Measurements from ENCODE around the gene NUDT14.

The NUDT14 gene

GRCh38 chr14:105176513-105176912 lies 4.6 kb downstream of the NUDT14 start:
- DNase-seq (ENCODE audit: low read depth, low spot score) = no peak

DNA sequence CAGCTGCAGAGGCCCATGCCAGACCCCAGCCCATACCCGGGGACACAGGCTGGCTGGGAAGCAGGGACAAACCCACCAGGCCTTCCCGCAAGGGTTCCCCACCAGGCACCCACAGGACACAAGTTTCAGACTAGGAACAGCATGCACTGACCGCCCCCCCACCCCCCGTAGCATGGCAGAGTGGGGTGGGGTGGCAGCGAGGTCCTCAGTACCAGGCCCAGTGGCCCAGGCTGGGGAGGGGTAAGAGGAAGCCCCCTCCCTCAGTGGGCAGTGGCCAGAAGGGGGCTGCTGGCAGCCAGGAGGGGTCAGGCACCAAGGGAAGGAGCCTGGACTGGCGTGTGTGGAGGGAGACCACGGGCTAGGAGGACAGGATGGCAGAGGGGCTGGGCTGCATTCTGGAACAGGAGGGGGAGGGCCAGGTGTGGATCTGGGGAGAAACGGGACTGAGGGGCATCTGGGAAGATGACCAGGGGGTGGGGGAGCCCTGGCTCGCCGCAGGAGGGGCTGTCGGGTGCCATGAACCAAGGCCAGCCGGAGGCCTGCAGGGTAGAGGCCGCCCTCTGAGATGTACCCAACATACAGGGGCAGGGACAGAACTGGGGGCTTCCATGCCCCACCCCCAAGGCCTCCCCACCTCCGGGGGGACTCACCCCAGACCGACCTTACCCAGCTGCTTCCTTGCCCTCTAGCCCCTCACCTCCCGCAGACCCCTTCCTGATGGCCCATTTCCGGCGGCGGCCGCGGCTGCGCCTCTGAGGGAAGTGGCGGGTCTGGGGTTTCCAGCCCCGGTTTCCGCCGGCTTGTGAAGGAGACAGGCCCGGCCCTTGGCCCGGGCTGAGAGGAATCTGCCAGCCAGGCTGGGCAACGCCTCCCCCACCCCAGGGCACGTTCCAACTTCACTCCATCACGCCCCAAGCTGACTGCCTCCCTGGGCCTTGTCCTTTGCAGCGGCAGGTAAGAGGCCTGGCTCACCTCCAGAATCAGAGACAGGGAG lies 6.9 kb downstream of the NUDT14 start:
- DNase-seq (ENCODE audit: low read depth, low spot score) = no peak

DNA sequence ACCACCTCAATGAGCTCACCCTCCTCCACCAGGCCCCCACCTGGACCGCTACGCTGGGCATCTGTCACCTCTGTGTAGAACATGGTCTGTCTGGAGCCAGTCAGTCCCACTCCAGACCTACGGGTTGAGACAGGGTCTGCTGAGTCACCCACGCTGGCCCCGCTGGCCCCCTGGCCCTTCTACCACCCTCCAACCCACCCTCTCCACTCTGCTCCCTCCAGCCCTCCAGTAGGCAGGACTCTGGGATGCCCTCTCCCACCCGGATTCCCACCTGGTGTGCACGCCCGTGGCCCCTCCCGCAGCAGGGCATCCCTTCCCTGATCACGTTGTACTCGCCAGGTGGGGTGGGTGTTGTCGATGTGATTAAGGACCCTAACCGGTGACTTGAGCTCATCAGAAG lies 8.0 kb downstream of the NUDT14 start:
- DNase-seq (ENCODE audit: low read depth, low spot score) = no peak

GRCh38 chr14:105172476-105172875 lies 8.6 kb downstream of the NUDT14 start:
- no peak for DNase-seq (ENCODE audit: low read depth, low spot score)

DNA sequence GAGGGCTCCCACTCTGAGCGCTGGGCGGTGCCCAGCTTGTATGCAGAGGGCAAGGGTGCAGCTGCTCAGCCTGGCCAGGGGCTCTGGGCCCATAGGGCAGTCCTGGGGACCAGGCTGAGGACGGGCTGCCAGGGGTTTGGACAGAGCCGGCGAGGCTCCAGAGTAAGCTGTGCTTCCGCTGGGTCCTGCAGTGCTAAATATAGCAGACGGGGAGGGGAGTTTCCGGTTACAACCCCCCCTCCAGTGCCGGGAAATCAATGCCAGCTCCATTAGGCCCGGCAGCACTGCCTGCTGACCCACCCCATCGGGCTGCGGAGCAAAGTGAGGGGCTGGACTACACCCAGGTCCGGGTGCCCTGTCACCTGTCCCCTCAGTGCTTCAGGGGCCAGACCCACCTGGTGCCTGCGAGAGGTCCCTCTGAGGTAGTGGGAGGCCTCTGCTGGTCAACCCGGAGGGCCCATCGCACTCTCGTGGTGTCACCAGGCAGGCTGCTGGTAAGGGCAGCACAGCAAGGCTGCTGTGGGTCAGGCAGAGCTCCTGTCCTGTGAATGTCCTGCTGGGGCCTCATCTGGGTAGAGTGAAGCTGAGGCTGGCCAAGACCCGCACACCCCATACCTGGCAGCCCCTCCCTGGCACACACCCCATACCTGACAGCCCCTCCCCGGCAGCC lies 10.0 kb downstream of the NUDT14 start:
- no peak for DNase-seq (ENCODE audit: low read depth, low spot score)

DNA sequence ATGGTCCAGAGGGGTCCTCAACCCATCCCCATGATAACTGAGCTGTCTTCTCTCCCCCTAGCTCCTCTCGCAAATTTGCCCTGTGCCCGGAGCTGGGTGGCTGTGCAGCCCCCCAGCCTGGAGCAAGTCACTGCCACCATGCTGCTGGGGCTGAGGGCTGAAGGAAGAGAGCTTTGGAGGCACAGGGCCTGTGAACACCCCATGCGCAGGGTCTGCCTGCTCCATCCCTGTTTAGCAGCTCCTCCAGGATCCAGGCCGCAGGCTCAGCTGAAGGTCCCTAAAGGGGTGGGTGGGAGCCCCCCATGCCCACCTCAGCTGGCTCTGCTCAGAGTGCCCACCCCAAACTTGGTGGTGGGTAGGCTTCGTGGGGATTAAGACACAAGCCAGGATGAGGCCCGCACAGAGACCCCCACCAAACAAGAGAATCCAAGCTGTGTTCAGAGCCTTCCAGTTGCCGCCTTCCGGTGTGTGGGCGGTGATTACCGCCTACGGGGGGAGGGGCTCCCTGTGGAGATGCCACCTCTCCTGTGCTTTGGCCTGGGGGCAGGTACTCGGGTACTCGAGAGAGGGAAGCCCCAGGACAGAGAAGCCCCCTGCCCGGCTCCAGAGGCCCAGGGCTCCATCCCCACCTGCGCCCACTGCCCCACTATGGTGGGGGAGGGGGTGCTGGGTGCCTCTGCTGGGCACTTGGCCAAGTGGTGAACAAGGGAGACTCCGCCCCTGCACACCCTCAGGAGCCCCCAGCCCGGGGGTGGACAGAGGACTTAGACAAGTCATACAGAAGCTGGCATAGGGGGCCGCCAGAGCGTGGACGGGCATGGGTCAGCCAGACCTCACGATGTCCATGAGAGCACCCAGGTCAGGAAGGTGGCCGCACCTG lies 11.1 kb downstream of the NUDT14 start:
- no peak for DNase-seq (ENCODE audit: low read depth, low spot score)

- DNase-seq (ENCODE audit: low read depth, low spot score) = peak; percentile 63
Measured at GRCh38 chr14:105168979-105169507, 12.1 kb downstream of the NUDT14 start.

DNA sequence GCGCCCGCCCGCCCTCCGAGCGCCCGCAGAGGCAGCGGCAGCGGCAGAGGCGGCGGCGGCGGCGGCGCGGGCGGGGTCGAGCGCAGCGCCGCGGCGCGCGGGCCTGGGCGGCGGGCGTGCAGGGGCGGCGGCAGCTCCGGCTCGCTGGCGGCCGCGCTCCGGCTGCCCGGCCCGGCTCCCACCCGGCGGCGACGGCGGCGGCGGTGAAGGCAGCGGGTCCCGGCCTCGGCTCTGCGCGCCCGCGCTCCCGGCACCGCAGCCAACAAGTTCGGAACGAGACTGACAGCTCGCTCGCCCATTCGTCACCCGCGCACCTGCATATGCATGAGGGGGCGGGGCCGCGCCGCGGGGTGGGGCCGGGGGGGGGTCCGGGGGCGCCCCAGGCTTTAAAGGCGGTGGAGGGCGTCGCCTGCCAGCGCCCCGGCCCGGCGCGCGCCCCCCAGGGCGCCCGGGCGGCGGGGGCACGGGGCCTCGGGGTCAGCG lies 12.6 kb downstream of the NUDT14 start, which contains the start of gene JAG2:
Gene JAG2, minus strand, starts transcription at position 281 of the 483 bp plus-strand sequence. CDS start 356 bp downstream, outside the sequence.
- DNase-seq (ENCODE audit: low read depth, low spot score) = no peak

DNA sequence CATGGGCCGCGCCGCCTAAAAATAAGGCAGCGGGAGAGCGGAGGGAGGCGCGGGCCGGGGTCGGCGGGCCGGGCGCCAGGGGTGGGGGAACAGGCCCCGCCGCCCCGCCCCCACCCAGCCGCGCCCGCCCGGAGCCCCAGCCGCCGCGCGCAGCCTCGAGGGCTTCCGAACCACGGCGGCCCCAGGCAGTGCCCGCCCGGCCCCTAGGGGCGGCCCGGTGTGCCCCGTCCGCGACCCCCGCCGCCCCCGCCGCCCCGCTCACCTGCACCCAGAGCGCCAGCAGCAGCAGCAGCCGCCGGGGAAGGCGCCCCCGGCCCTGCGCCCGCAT lies 13.1 kb downstream of the NUDT14 start:
- no peak for DNase-seq (ENCODE audit: low read depth, low spot score)

DNA sequence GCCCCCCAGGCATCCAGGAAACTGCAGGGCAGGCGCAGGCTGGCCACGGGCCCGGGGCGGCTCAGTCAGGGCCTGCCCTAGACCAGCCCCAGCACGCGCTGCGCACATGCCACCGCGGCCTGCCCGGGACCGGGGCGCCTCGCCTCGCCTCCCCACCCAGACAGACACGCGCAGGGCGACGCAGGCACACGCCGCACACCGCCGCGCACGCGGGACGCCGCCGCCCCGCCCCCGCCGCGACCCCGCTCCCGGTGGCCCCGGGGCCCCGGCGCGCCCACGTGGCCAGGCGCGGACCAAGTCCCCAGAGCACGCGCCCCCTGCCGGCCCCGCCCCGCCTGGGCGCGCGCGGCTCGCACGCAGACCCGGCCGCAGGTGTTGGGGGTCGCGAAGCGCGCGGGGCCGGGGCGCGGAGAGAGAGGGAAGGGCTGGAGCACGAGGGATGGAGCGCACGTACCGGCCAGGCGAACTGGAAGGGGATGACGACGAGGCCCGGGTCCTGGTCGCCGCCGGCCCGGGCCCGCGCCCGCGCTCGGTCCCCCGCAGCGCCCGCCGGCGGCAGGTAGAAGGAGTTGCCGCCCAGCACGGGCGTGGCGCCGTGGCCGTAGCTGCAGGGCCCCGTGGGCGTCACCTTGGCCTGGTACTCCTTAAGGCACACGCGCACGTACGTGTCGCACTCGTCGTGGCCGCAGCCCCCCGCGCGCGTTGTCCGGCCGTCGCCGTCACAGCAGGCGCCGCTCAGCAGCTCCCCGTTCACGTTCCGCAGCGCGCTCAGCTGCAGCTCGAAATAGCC lies 13.6 kb downstream of the NUDT14 start:
- DNase-seq (ENCODE audit: low read depth, low spot score) = no peak

DNA sequence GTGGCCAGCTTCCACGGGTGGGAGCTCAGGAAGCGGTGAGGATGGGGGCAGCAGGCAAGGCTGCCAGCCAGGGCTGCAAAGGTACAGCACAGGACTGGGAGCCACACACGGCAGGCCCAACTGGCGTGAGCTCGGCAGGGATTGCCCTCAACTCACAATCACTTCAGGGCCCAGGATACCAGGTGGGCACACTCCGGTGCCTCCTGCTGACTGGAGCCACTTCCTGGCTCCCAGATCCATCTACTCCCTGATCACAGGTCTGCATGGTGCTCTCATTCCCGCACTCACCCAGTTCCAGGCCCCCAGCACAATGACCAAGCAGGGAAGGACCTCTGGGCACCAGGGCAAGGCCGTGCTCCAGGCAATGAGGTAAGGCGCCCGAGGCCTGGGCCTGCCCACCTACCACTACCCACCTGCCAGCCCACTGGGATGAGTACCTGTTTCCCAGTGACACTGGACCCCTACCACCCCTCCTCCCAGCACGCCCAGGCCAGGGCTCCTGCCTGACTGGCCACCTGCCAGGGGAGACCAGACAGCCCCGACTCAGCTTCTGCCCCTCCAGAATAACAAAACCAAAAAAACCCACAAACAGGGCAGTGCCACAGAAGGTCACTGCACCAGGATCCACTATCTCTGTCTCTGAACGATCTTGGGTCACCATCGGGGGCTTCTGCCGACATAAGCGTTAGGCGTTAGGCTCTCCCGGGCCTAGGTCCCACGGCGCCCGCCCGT lies 14.4 kb downstream of the NUDT14 start:
- no peak for DNase-seq (ENCODE audit: low read depth, low spot score)

- no peak for DNase-seq (ENCODE audit: low read depth, low spot score)
Measured at GRCh38 chr14:105165761-105166485, 15.2 kb downstream of the NUDT14 start.

GRCh38 chr14:105165134-105165704 lies 15.9 kb downstream of the NUDT14 start:
- no peak for DNase-seq (ENCODE audit: low read depth, low spot score)

- DNase-seq (ENCODE audit: low read depth, low spot score) = no peak
Measured at GRCh38 chr14:105163040-105163742, 17.9 kb downstream of the NUDT14 start.

DNA sequence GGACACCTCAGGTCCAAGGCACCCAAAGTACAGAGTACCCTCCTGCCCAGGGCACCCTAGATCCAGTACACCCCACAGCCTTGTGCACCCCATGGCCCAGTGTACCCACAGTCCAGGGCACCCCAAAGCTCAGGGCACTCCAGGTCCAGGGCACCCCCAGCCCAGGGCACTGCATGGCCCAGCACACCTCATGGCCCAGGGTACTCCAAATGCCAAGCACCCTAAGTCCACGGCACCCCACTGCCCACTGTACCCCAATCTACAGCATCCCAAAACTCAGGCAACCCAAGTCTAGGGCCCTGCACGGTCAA lies 18.5 kb downstream of the NUDT14 start:
- no peak for DNase-seq (ENCODE audit: low read depth, low spot score)

DNA sequence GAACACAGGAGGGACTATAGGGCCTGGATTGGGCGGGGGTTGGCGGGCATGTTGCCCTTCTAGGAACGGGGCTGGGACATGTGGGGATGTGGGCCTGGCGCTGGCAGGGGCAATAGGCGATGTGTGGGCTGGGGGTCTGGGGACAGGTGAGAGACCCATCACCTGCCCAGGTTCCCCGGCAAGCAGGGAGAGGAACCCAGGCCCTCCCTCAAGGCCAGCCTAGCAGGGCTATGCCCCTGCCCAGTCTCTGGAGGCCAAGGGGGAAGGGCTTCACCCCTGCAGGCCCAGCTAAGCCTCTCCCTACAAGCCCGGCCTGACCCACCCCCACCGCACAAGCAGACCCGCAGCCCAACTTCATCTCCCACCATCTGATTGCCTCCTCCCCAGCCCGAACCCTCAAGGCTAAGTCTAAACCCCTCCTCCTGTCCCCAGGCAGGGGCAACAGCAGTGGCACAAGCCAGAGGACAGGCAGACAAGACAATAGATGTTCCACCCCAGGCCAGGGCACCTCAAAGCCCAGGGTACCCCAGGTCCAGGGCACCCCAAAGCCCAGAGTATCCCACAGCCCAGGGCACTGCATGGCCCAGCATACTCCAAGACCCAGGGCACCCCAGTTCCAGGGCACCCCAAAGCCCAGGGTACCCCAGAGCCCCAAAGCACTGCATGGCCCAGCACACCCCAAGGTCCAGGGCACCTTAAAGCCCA lies 19.0 kb downstream of the NUDT14 start:
- no peak for DNase-seq (ENCODE audit: low read depth, low spot score)

DNA sequence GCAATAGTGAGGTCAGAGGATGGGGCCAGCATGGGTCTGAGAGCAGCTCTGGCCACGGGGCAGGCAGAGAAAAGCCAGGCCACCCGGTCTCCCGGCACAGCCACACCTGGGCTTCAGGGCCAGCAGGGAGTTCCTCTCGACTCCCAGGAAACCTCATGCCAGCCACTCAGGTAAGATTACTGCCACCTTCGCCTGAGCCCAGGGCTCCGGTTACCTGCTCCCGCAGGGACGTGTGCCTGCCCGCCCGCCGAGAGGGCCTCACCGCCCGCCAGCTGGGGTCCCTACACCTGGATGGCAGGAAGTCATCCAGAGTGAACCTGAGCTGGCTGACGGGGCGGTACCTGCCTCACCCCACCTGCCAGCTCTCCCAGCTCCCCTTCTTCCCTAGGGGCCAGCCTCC lies 19.8 kb downstream of the NUDT14 start:
- no peak for DNase-seq (ENCODE audit: low read depth, low spot score)

- no peak for DNase-seq (ENCODE audit: low read depth, low spot score)
Measured at GRCh38 chr14:105160776-105161175, 20.3 kb downstream of the NUDT14 start.

Data from ELF-1 (cell line).